ENCODE data around the gene WNT2B.

WNT2B gene

DNA sequence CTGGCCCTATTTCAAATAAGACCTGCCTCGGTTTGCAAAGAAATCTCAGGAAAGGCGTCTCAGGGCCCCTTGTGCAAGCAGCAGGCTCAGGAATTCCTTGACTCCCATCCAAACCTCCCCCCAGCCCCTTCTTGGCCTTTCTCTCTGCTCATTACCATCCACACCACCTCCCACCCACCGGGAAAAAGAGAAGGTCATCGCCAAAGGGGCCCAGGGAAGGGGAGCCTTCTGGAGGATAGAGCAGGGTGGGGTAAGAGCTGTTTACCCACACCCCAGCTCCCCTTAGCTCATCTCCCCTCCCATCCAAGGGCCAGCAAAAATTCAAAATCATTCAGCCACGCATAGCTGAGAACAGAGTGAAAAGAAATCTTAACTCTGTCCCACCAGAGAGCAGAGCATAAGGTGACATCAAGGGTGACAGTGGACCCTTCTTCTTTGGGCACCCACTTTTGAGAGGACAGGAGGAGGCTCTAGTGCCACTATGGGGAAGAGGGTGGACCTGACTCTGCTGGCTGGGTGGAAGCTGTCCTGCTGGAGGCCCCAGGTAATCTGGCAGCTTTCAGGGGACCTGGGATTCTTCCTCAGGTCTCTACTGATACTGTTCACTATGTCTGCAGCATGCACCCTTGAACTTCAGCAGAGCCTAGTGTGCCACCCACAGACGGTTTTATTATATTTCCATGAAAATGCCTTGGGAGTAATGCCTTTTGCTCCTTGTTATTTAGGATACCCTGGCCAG is 3.9 kb upstream of the WNT2B start:
- no peak for DNase-seq (ENCODE audit: low read depth)

DNA sequence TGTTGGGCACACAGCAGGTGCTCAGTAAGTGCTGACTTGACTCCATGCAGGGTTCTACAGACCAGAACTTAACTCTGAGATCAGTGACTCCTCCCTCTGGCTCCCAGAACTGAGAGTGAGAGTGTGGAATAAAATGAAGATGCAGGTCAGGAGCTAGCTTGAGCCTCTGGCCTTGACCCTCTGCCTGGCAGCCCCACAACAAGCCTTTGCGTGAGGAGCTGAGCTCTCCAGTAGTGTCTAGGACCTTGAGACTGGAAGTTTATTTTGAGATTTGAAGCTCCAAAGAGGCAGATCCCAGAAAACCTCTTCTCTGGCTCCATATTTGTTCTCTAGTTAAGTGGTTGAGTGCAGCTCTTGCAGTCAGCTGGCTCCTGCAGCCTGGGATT is 3.4 kb upstream of the WNT2B start:
- DNase-seq (ENCODE audit: low read depth): no peak

DNA sequence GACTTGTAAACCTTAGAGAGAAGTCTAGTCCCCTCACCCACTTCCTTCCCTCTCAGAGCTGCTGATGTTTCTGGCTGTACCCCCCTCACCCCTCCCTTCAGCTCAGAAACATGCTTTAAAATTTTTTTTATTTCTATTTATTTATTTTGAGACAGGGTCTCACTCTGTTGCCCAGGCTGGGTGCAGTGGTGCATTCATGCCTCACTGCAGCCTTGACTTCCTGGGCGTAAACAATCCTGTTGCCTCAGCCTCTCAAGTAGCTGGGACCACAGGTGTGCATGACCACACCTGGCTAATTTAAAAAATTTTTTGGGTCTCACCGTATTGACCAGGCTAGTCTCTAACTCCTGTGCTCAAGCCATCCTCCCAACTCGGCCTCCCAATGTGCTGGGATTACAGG is 2.9 kb upstream of the WNT2B start:
- no peak for DNase-seq (ENCODE audit: low read depth)

DNA sequence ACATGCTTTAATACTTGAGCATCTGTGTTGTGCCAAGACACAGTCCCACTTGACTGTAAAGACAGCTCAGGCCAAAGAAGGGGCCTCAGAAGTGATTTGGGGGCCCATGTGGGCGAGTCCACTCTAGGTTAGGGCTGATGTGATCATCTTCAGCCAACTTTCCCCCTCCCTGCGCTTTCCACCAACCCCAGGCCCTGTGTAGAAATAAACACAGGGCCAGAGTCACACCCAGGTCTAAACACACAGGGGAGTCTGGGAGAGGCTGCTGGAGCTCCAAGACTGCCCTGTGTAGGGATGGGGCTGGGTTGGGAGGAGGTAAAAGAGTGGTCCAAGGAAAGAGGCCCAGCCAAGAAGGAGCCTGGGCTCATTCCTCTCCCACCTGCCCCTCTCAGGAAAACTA is 2.5 kb upstream of the WNT2B start:
- no peak for DNase-seq (ENCODE audit: low read depth)

DNA sequence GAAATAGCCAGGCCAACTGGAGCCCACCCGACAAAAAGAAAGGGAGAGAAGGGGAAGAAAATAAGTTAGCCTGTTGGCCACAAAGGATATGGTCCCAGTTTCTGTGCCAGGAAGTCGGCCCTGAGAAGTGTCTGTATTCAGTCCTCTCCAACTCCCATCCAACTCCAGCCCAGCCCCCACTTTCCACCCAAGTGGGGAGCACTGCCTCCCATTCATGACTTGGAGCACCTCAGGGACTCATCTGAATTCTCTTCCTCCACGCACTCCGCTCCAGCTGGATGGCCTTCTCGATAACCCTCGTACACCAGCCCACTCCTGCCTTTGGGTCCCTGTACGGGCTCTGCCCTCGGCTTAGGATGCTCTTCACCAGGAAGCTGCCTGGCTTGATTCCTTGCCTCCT is 2.0 kb upstream of the WNT2B start:
- no peak for DNase-seq (ENCODE audit: low read depth)

DNA sequence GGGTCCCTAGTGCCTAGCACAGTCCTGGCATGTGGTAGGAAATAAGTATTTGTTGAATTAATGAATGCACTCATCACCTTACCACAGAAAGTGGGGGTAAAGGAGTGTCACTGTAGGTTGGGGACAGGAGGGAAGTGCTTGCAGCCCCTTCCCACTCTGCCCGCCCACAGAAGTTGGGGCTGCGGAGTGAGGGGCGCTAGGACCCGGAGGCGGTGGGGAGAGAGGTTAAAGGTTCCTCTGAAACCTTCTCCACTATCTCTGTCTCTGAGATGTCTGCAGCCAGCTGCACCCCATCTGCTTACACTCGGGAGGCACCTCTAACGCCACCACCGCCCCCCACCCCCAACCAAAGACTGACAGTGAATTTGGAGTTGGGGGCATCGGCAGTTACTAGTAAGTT is 1.4 kb upstream of the WNT2B start:
- no peak for DNase-seq (ENCODE audit: low read depth)

DNA sequence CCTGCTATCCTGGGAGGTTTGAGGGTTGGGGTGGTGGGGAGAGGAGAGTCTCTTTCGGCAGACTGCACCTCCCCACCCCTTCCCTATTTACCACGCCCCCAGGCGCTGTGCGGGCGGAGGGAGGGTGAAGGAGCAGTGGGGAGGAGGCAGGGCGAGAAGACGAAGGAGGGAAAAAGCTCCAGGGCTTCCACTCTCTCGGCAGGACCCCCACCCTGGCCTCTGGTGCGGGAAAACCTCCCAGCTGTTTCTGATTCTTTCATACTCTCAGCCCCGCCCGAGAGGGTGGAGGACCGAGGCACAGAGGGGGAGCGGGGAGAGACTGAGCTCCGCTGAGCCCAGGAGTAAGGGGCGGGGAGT is 866 bp upstream of the WNT2B start:
- no peak for DNase-seq (ENCODE audit: low read depth)

DNA sequence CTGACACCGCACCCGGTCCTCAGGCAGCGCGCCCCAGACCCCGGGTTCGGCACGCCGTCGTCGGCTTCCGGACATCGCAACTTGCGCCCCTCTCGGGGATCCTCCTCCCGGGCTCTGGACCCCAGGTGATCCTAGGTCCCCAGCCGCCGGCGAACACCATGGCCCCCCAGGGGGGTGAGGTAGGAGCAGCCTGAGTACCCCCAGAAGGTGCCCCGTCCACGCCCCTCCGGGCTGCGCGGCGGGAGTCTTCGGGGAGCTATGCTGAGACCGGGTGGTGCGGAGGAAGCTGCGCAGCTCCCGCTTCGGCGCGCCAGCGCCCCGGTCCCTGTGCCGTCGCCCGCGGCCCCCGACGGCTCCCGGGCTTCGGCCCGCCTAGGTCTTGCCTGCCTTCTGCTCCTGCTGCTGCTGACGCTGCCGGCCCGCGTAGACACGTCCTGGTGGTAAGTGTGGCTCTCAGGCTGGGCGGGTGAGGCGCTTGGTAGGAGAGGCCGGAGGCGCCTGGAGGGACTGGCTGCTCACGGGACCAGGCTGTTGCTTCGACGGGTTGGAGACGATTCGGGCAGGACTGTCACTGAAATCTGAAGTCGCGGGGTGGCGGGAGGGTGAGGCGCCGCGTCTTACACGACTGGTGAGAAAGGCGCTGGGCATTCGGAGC is 367 bp downstream of the WNT2B start:
- no peak for DNase-seq (ENCODE audit: low read depth)

DNA sequence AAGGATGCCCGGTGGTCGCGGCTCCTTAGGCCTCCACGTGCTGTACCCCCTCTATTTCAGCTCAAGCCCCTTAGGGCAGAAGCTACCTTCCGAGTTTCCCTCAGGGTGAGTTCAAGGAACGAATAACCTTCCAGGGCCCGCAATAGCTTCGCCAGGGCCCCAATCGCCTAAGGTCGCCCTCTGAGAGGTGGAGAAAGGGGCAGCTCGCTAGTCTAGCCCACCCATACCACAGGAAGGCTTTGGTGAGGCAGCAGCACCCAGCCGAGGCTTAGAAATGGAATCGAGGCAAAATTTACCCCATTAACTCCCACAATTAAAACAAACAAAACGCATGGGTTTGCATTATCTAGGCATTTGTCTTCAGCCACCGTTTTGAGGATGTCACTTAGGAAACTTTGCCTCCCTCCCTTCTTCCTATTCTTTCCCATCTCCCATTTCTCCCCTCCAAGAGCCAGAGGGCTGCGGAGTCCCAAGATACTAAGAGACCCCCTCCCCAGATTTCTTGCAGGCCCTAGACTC is 954 bp downstream of the WNT2B start:
- no peak for DNase-seq (ENCODE audit: low read depth)

DNA sequence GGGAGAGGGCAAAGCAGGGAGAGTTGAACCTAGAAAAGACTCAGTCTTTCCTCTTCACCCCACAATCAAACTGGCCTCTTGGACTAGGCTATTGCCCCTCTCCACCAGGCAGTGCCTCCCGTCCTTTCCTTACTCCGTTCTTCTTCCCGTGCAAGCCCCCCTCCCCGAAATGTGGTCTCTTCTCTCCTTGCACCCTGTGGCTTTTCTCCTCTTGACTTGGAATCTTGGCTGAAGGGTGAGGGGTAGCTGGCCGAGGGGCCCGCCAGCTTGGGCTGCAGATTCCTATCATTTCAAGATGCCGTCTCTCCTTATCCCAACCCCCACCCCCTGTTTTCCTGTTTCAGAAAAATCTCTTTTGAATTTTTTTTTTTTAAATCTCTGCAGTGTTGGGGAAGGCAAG is 1.6 kb downstream of the WNT2B start:
- DNase-seq (ENCODE audit: low read depth): no peak

DNA sequence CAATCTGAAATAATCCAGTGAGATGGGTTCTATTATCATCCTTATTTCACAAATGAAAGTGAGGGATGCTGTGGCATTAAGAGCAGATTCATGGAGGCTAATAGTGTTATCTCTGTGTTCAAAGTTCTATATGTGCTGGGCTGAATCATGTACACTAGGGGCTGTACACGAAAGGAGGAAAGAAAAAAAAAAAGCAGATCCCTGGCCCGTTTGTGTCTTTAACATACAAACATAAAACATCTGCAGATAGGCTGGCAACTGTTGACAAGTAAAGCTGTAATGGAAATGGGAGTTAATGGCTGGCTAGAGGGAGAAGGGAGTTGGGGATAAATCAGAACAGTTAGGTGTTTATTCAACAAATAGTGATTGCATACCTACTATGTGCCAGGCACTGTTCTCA is 3.1 kb downstream of the WNT2B start:
- DNase-seq (ENCODE audit: low read depth): no peak

DNA sequence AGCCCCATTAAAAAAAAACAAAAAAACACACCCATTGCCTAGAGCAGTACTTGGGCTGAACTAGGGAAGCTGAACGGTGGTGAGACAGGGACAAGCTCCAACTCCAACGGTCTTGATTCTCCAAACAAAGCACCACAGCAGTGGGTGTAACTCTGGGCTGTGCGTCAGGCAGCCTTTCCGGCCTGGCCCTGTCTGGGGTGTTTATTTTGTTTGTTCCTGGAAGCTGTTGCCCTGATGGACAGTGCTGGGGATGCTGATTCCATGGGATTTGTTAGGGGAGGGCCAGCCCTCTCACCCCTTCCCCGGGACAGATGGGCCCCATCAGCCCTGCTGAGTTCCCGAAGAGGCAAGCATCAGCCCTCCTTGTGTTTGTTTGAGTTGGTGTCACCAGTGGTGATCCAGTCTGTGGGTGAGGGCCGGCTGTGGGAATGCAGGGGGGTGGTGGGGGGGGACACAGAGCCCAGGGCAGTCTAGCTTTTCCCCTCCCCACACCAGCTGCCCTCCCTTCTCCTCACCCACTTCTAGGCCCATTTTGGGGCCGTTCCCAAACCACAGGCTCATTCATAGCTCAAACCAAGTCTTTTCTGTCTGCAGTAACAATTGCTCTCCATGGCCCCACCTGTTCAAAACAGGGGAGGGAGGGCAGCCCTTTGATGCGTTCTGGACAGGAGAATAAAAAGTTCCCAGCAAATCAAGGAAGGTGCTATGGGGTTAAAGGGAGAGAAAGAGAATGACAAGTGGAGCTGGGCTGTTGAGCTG is 4.5 kb downstream of the WNT2B start:
- no peak for DNase-seq (ENCODE audit: low read depth)

DNA sequence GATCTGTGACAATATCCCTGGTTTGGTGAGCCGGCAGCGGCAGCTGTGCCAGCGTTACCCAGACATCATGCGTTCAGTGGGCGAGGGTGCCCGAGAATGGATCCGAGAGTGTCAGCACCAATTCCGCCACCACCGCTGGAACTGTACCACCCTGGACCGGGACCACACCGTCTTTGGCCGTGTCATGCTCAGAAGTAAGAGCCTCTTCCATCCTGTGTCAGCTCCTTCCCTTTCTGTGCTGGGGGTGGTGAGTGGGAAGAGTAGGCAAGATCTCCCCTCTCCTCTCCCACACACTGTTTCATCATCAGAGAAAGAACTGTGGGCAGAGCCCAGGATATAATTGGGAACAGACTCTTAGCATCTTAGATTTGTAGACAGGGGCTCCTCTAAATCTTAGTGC is 6.1 kb downstream of the WNT2B start:
- no peak for DNase-seq (ENCODE audit: low read depth)

DNA sequence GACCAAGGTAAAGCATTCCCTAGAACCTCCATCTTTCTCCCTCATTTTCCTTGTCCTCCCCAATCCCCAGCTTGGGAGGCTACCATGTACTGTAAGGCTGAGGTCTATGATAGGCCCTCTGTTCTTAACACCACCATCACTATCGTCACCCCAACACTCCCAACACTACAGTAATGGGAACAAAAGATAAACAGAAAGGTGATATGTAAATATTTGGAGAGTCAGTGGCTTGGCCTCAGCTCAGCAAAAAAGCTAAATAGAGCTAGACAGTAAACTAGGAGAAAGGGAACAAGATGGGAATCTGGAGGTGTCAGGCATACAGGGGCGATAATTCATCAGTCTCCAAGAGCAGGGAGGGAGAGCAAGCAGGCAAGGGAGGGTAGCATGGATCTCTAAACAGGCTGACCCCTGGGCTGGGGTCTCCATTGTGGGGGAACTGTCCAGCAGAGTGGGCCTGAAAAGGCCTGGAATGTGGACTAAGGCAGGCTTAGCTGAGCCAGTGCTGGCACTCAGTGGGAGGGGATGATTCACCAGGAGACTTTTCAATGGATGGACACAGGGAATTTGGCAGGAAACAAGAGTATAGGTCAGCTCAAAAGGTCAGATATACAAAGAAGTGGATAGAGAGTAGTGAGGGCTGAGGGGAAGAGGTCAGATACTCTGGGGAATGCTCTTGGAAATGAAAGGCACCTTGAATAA is 6.7 kb downstream of the WNT2B start:
- no peak for DNase-seq (ENCODE audit: low read depth)

DNA sequence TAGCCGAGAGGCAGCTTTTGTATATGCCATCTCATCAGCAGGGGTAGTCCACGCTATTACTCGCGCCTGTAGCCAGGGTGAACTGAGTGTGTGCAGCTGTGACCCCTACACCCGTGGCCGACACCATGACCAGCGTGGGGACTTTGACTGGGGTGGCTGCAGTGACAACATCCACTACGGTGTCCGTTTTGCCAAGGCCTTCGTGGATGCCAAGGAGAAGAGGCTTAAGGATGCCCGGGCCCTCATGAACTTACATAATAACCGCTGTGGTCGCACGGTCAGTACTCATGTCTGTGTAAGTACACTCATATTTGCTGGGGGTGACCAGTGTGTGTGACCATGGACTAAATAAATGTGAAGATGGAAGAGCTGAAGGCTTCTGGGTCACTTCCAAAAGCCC is 7.4 kb downstream of the WNT2B start:
- no peak for DNase-seq (ENCODE audit: low read depth)

DNA sequence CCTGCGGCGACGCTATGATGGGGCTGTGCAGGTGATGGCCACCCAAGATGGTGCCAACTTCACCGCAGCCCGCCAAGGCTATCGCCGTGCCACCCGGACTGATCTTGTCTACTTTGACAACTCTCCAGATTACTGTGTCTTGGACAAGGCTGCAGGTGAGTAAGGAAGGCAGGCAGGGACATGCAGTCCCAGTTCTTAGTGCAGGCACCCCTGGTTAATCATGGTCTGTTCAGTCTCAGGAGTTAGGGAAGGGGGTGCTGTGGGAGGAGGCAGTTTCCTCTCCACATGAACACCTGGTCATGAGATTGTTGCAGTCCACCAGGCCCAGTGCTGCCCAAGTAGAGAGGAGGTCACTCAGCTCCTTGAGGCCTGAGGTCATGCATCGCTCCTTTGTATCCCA is 8.5 kb downstream of the WNT2B start:
- DNase-seq (ENCODE audit: low read depth): no peak

DNA sequence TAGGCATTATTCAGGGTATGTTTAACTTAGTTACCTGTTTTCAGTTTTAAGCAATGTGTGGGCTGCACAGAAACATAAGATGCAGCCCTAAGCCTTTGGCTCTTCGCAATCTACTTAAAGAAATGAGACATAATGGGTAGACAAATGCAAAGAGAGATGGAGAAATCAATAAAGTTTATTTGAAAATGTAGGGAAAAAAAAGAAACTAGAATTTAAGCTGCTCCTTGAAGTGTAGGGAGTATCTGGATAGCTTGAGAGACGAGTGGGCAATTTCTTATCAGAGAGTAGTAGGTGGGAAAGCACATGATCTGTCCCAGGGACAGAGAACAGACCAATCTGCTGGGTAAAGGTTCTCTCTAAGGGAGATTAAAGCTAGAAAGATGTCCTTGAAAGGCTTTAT is 8.9 kb downstream of the WNT2B start:
- DNase-seq (ENCODE audit: low read depth): no peak

DNA sequence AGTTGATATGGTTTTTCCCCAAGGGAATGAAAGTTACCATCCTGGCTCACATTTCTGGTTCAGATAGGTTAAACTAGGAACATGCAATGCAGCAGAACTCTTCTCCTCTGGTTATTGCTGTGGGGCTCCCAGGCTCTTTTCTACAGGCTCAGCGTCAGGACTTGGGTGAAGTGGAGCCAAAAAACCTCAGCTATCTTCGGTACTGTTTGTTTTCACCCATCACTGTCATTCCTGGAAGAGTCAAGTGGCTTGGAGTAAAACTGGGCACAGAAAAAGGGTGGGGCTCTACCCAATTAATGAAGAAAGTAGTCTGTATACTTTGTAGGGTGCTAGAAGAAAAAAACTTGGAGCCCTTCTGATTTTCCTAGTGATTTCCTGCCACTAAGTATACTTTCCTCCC is 9.4 kb downstream of the WNT2B start:
- DNase-seq (ENCODE audit: low read depth): no peak

DNA sequence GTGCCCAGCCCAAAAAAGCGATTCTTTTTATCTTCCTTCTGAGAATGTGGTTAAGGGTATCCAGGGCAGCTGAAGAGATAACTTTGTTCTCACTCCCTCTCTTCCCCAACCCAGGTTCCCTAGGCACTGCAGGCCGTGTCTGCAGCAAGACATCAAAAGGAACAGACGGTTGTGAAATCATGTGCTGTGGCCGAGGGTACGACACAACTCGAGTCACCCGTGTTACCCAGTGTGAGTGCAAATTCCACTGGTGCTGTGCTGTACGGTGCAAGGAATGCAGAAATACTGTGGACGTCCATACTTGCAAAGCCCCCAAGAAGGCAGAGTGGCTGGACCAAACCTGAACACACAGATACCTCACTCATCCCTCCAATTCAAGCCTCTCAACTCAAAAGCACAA is 11.4 kb downstream of the WNT2B start:
- DNase-seq (ENCODE audit: low read depth): no peak

DNA sequence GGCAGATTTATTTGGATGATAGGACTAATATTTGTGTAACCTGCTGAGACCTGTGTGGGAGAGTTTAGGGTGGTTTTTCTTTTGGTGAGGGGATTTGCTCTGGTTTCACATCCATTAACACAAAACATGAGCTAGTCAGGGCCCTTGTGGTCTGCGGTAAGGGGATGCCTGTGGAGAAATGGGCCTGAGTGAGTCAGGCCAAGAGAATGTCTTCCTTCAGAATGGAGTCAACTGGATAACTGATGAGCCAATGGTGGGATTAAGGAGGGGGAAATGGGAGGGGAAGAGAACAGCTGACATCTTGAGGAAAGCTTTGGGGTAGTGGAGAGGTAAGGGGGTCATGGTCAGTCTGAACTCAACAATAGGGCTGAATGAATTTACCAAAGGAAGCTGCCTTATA is 13.9 kb downstream of the WNT2B start:
- no peak for DNase-seq (ENCODE audit: low read depth)

DNA sequence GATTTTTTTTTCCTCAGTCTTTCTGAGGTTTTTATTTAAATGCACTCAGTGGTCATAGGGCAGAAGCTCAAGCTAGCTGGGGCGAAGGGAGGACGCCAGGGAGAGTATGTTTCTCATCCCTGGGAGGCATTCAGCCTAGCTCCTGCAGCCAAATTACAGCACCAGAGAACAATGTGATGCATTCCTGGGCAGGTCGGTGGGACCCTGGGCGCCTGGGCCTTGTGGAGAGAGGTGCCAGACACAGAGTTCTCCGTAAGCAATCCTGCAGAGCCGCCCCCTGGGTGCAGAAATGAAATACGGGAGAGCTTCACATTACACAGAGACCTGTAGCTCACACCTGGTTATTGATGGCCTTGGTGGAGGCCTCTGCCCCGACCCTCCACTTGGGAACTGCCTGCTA is 15.5 kb downstream of the WNT2B start:
- no peak for DNase-seq (ENCODE audit: low read depth)

DNA sequence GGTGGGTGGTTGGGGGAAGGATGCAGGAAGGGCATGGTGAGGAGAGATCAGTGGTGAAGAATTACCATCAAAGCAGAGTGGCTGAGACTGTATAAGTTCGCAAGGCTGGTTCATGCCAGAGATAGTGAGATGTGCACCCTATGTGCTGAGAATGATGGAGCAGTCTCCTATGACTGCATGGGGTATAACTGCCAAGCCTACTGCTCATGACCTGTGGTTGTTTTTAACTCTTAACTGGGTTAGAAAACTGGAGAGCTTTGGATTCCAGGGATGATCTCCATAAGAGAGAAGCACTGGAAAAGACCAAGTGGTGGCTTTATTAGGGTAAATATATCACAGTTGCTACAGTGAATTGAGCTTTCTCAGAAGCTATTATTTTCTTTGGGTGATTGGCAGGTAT is 16.2 kb downstream of the WNT2B start:
- no peak for DNase-seq (ENCODE audit: low read depth)
